ENCODE measurements around the gene DQX1. TPM values are rescaled to one million over a fixed set of nuclear protein-coding genes. Genes with fewer than 3 reads are reported as not detected.

Gene DQX1
- total and polyA plus RNA-seq, 9 of the 15 experiments (the other 6 are each of a cell fraction or from before 2014, with no cell fraction given) = 0.04 to 0.38 (median 0.18) TPM; not detected in 1

GRCh38 chr2:74481961-74482800 is 43.9 kb downstream of the DQX1 start (continued):
- TF ChIP-seq E2F6 (IDR thresholded peaks at IDR 0.05; ENCODE audit: borderline replicate concordance in 1 of 2, extremely low read depth in 1 of 2, insufficient read depth in 1 of 2, insufficient read length in 1 of 2, low read depth in 1 of 2, low read length in 1 of 2, poor library complexity in 1 of 2, severe bottlenecking in 1 of 2) (peak; percentile 56 to 84), NR4A1 (CRISPR knock-in tag; IDR thresholded peaks at IDR 0.05) (0 out of 2 replicates have a peak, but pooled peaks have one; percentile 40), NR4A1 (tag; IDR thresholded peaks at IDR 0.05) (no peak), KAT8 (IDR thresholded peaks at IDR 0.05; ENCODE audit: low read depth) (no peak), THRB (CRISPR knock-in tag; conservative IDR thresholded peaks at IDR 0.05) (no peak), ZNF24 (IDR thresholded peaks at IDR 0.05) (no peak), ZNF408 (CRISPR knock-in tag; IDR thresholded peaks at IDR 0.05; ENCODE audit: low read depth) (no peak), SRSF9 (IDR thresholded peaks at IDR 0.05; ENCODE audit: borderline replicate concordance, low read depth, low read length) (no peak), ZNF224 (CRISPR knock-in tag; IDR thresholded peaks at IDR 0.05) (peak; percentile 57; the same call in 1 of the 2 replicates)
- TF ChIP-seq, protein P1, sequence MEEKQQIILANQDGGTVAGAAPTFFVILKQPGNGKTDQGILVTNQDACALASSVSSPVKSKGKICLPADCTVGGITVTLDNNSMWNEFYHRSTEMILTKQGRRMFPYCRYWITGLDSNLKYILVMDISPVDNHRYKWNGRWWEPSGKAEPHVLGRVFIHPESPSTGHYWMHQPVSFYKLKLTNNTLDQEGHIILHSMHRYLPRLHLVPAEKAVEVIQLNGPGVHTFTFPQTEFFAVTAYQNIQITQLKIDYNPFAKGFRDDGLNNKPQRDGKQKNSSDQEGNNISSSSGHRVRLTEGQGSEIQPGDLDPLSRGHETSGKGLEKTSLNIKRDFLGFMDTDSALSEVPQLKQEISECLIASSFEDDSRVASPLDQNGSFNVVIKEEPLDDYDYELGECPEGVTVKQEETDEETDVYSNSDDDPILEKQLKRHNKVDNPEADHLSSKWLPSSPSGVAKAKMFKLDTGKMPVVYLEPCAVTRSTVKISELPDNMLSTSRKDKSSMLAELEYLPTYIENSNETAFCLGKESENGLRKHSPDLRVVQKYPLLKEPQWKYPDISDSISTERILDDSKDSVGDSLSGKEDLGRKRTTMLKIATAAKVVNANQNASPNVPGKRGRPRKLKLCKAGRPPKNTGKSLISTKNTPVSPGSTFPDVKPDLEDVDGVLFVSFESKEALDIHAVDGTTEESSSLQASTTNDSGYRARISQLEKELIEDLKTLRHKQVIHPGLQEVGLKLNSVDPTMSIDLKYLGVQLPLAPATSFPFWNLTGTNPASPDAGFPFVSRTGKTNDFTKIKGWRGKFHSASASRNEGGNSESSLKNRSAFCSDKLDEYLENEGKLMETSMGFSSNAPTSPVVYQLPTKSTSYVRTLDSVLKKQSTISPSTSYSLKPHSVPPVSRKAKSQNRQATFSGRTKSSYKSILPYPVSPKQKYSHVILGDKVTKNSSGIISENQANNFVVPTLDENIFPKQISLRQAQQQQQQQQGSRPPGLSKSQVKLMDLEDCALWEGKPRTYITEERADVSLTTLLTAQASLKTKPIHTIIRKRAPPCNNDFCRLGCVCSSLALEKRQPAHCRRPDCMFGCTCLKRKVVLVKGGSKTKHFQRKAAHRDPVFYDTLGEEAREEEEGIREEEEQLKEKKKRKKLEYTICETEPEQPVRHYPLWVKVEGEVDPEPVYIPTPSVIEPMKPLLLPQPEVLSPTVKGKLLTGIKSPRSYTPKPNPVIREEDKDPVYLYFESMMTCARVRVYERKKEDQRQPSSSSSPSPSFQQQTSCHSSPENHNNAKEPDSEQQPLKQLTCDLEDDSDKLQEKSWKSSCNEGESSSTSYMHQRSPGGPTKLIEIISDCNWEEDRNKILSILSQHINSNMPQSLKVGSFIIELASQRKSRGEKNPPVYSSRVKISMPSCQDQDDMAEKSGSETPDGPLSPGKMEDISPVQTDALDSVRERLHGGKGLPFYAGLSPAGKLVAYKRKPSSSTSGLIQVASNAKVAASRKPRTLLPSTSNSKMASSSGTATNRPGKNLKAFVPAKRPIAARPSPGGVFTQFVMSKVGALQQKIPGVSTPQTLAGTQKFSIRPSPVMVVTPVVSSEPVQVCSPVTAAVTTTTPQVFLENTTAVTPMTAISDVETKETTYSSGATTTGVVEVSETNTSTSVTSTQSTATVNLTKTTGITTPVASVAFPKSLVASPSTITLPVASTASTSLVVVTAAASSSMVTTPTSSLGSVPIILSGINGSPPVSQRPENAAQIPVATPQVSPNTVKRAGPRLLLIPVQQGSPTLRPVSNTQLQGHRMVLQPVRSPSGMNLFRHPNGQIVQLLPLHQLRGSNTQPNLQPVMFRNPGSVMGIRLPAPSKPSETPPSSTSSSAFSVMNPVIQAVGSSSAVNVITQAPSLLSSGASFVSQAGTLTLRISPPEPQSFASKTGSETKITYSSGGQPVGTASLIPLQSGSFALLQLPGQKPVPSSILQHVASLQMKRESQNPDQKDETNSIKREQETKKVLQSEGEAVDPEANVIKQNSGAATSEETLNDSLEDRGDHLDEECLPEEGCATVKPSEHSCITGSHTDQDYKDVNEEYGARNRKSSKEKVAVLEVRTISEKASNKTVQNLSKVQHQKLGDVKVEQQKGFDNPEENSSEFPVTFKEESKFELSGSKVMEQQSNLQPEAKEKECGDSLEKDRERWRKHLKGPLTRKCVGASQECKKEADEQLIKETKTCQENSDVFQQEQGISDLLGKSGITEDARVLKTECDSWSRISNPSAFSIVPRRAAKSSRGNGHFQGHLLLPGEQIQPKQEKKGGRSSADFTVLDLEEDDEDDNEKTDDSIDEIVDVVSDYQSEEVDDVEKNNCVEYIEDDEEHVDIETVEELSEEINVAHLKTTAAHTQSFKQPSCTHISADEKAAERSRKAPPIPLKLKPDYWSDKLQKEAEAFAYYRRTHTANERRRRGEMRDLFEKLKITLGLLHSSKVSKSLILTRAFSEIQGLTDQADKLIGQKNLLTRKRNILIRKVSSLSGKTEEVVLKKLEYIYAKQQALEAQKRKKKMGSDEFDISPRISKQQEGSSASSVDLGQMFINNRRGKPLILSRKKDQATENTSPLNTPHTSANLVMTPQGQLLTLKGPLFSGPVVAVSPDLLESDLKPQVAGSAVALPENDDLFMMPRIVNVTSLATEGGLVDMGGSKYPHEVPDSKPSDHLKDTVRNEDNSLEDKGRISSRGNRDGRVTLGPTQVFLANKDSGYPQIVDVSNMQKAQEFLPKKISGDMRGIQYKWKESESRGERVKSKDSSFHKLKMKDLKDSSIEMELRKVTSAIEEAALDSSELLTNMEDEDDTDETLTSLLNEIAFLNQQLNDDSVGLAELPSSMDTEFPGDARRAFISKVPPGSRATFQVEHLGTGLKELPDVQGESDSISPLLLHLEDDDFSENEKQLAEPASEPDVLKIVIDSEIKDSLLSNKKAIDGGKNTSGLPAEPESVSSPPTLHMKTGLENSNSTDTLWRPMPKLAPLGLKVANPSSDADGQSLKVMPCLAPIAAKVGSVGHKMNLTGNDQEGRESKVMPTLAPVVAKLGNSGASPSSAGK (IDR thresholded peaks at IDR 0.05) = peak; percentile 50; the same call in 1 of the 2 replicates

Measured in K562 (cell line).